Esophagus squamous epithelium (tissue), 5 donors: ENCODE measurements around the gene FLVCR2. TPM values are rescaled to one million over a fixed set of nuclear protein-coding genes. Genes with fewer than 3 reads are reported as not detected.

ENCODE experiments used
- DNase-seq: peaks from one replicate; lab custom pipeline; 2025; lab: John Stamatoyannopoulos, UW
- H3K27ac ChIP-seq, 4 donors: fragments of 200-600 bp; sonication (generic); one replicate each; pipeline ENCODE4 v1.5.1; 2016 to 2019; ENCODE audit warnings: mild to moderate bottlenecking in 1 of 4
- H3K27me3 ChIP-seq, 4 donors: fragments of 200-600 bp; sonication (generic); 1 replicate in 3 of 4; 2 replicates in 1 of 4; pipeline versions ENCODE4 v1.5.1 to v1.6.0; 2017 to 2021; ENCODE audit warnings: antibody characterized with exemption in 1 of 4
- H3K36me3 ChIP-seq, 3 donors: fragments of 200-600 bp; sonication (generic); one replicate each; pipeline ENCODE4 v1.5.1; 2016 to 2019
- H3K4me1 ChIP-seq, 3 donors: fragments of 200-600 bp; sonication (generic); one replicate each; pipeline ENCODE4 v1.5.1; 2017 to 2019
- H3K4me3 ChIP-seq, 4 donors: fragments of 200-600 bp; sonication (generic); 1 replicate in 3 of 4; 2 replicates in 1 of 4; pipeline ENCODE4 v1.5.1; 2016 to 2019; ENCODE audit warnings: mild to moderate bottlenecking in 2 of 4, moderate library complexity in 1 of 4
- H3K9me3 ChIP-seq, 3 donors: fragments of 200-600 bp; sonication (generic); one replicate each; pipeline ENCODE4 v1.5.1; 2016 to 2019
- CTCF ChIP-seq, 6 experiments: fragments of 450-650 bp in 4 of 6; fragments of 200-600 bp in 2 of 6; sonication (generic) in 2 of 6; IDR thresholded peaks; one replicate each; pipeline ENCODE4 v1.5.1; 2016 to 2019; ENCODE audit warnings: antibody characterized with exemption in 6 of 6, mild to moderate bottlenecking in 4 of 6, moderate library complexity in 4 of 6
- POLR2A ChIP-seq, 4 donors: fragments of 450-650 bp; IDR thresholded peaks; one replicate each; pipeline ENCODE4 v1.6.1; 2017; ENCODE audit warnings: antibody characterized with exemption in 4 of 4, mild to moderate bottlenecking in 4 of 4, moderate library complexity in 3 of 4
- WGBS, 2 donors: methylation state at CpG; one replicate each; pipeline ENCODE4 v1.1.5; 2018; 5-methylcytosine and 5-hydroxymethylcytosine counted together
- intact Hi-C: fragments of 100-400 bp; cut with DNase I; formaldehyde crosslinking; loops from one replicate; pipeline ENCODE4 v1.15.0; 2022
- total RNA-seq, 4 donors: library from RNA; depleted of rRNA; stranded (reverse); fragments of >200 nt; gene quantifications; one replicate each; pipeline ENCODE4 v1.1.0, GENCODE V29; 2016
- donor health status: DM: yes; HTN: yes; CAD: no.

FLVCR2 gene
- total RNA-seq, 4 donors from 2014 or later, result 1.1 to 7.6 (median 3.8) TPM

- H3K4me1 ChIP-seq, result peaks cover 11 to 22% (median 15%) of the 10 kb centered on the region in 3 donors
- peak overlapping the region; percentile 49 to 84 (median 72) for H3K27ac ChIP-seq
- peak overlapping the region in 1 of 4 donors; percentile 22 for H3K4me3 ChIP-seq
- H3K9me3 ChIP-seq, result no peaks in the 10 kb centered on the region
- intact Hi-C loops, result no loop called here
- no peaks in the 10 kb centered on the region for H3K27me3 ChIP-seq
- peak in 1 of 4 donors; percentile 47 for TF ChIP-seq POLR2A (IDR thresholded peaks at IDR 0.05)
- no peak for TF ChIP-seq CTCF (IDR thresholded peaks at IDR 0.05)
- WGBS, 2 donors, result 12 to 27% methylated on average over 3 to 5 of the region's 10 CpGs
- DNase-seq, result peak; percentile 26
- no peaks in the 10 kb centered on the region for H3K36me3 ChIP-seq
Measured at GRCh38 chr14:75542588-75543091, 35.8 kb upstream of the FLVCR2 start.

GRCh38 chr14:75543253-75543652 lies 35.2 kb upstream of the FLVCR2 start:
- 39 to 42% methylated on average over 4 of the region's 4 CpGs for WGBS, 2 donors
- Histone ChIP-seq H3K27ac (peak overlapping the region; percentile 49 to 84 (median 72)), H3K4me3 (peak overlapping the region in 1 of 4 donors; percentile 22), H3K36me3 (no peaks in the 10 kb centered on the region), H3K9me3 (no peaks in the 10 kb centered on the region), H3K27me3 (no peaks in the 10 kb centered on the region), H3K4me1 (peaks cover 11 to 22% (median 15%) of the 10 kb centered on the region in 3 donors)
- DNase-seq, result no peak
- intact Hi-C loops, result no loop called here
- TF ChIP-seq CTCF (IDR thresholded peaks at IDR 0.05) (no peak), POLR2A (IDR thresholded peaks at IDR 0.05) (no peak)

GRCh38 chr14:75543786-75544185 lies 34.6 kb upstream of the FLVCR2 start:
- Histone ChIP-seq H3K4me1 (peaks cover 11 to 22% (median 15%) of the 10 kb centered on the region in 3 donors), H3K9me3 (no peaks in the 10 kb centered on the region), H3K27me3 (no peaks in the 10 kb centered on the region), H3K4me3 (no peak overlapping the region), H3K27ac (peak overlapping the region in 1 of 4 donors; percentile 79), H3K36me3 (no peaks in the 10 kb centered on the region)
- WGBS, 2 donors, result 71 to 97% methylated on average over 2 of the region's 2 CpGs
- no peak for DNase-seq
- intact Hi-C loops, result no loop called here
- TF ChIP-seq POLR2A (IDR thresholded peaks at IDR 0.05), result no peak
- no peak for TF ChIP-seq CTCF (IDR thresholded peaks at IDR 0.05)

GRCh38 chr14:75545907-75546306 lies 32.5 kb upstream of the FLVCR2 start:
- Histone ChIP-seq H3K4me3 (no peak overlapping the region), H3K27ac (no peak overlapping the region), H3K36me3 (no peaks in the 10 kb centered on the region), H3K9me3 (no peaks in the 10 kb centered on the region), H3K4me1 (peaks cover 11 to 30% (median 15%) of the 10 kb centered on the region in 3 donors), H3K27me3 (no peaks in the 10 kb centered on the region)
- intact Hi-C loops, result no loop called here
- 81 to 88% methylated on average over 12 to 13 of the region's 13 CpGs for WGBS, 2 donors
- TF ChIP-seq CTCF (IDR thresholded peaks at IDR 0.05), result no peak
- no peak for TF ChIP-seq POLR2A (IDR thresholded peaks at IDR 0.05)
- no peak for DNase-seq

- H3K36me3 ChIP-seq, result no peaks in the 10 kb centered on the region
- DNase-seq, result no peak
- WGBS, 2 donors, result 79 to 90% methylated on average over 5 to 7 of the region's 11 CpGs
- H3K4me3 ChIP-seq, result no peak overlapping the region
- H3K27me3 ChIP-seq, result no peaks in the 10 kb centered on the region
- H3K9me3 ChIP-seq, result no peaks in the 10 kb centered on the region
- no peak for TF ChIP-seq POLR2A (IDR thresholded peaks at IDR 0.05)
- TF ChIP-seq CTCF (IDR thresholded peaks at IDR 0.05), result no peak
- H3K4me1 ChIP-seq, result peaks cover 5 to 29% (median 8%) of the 10 kb centered on the region in 3 donors
- intact Hi-C loops, result no loop called here
- no peak overlapping the region for H3K27ac ChIP-seq
Measured at GRCh38 chr14:75547552-75548250, 30.7 kb upstream of the FLVCR2 start.
